HL-60 (cell line): Measurements from ENCODE around the gene GALNT14.

Experiments used
- CTCF ChIP-seq: IDR thresholded peaks from one replicate; pipeline ENCODE4 v1.5.1; 2011; ENCODE audit warnings: low read length, control low read depth, inconsistent platforms; ENCODE audit not compliant: insufficient read depth
- GABPA ChIP-seq: IDR thresholded peaks from 2 replicates; pipeline ENCODE4 v1.6.1; 2012; ENCODE audit warnings: low read depth
- POLR2AphosphoS5 ChIP-seq: IDR thresholded peaks from 2 replicates; pipeline ENCODE4 v1.6.1; 2012; ENCODE audit warnings: low read depth
- REST ChIP-seq: IDR thresholded peaks from 2 replicates; pipeline ENCODE4 v1.6.1; 2012; ENCODE audit warnings: low read depth; ENCODE audit not compliant: insufficient replicate concordance

- TF ChIP-seq CTCF (no peak), REST (no peak), POLR2AphosphoS5 (no peak), GABPA (no peak)
These were observed 48.9 kb upstream of the GALNT14 start for GRCh38 chr2:31187166-31187565.
